Stimulated activated CD4-positive, alpha-beta T cell treated with anti-CD3 and anti-CD28 coated beads, Interleukin-4, amount 100 ng/mL, for 24 hours (primary cell): ENCODE measurements around the gene GPRC5B.

Source experiments
- DNase-seq: peaks from one replicate; pipeline ENCODE4 v3.0.0-alpha.2; 2020

The GPRC5B gene

GRCh38 chr16:19809121-19809635 is 75.5 kb downstream of the GPRC5B start:
- DNase-seq: no peak

DNA sequence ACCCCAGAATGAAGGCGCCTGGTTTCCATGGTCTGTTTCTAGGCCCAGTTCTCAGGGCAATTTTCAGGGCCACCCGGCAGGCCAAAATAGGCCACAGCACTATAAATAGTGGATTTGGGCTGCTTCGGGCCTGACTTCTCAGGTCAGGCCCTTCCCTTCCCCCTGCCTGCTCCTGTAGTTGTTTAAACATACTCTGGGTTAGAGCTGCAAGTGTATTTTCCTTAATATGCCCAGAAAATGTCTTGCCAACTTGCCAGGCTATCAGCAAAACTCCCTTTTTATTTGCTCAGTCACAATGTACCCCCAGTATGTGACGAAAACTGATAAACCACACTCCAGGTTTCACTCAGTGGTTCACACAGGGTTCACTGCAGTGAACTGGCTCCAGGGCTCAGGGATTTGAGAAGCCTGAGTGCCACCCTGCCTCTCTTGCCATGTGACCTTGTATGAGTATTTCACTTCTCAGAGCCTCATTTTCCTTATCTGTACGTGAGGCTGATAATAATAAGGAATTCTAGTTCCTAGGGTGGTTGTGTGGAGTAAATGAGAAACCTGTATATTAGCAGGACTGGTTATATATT is 76.5 kb downstream of the GPRC5B start:
- no peak for DNase-seq
